Measurements from ENCODE around the gene CDKN2B-AS1.

The CDKN2B-AS1 gene

GRCh38 chr9:22165144-22165543 is 170.6 kb downstream of the CDKN2B-AS1 start:
- peak; percentile 7 for DNase-seq

- no peak for DNase-seq
Observed at GRCh38 chr9:22169243-22169642, 174.7 kb downstream of the CDKN2B-AS1 start.

GRCh38 chr9:22169727-22170503 is 175.3 kb downstream of the CDKN2B-AS1 start:
- DNase-seq, result no peak

Data from NCI-H345 (cell line).